Renal pelvis (tissue), 4 donors: ENCODE results near the gene SMG9. TPM values are rescaled to one million over a fixed set of nuclear protein-coding genes. Genes with fewer than 3 reads are reported as not detected.
"Not testable (repeated sequence)": the region's sequence is repeated elsewhere in the genome, so short reads cannot be mapped to it uniquely, and the experiment has no call there.

ENCODE experiments used
- DNase-seq: peaks from one replicate; pipeline ENCODE4 v3.0.0-alpha.2; 2013
- polyA plus RNA-seq, 3 donors: library from polyadenylated mRNA; unstranded; fragments of 120-200 nt; gene quantifications; one replicate each; pipeline ENCODE4 v1.2.1, GENCODE V29; 2013; ENCODE audit not compliant: insufficient read length in 3 of 3

Gene SMG9
- polyA plus RNA-seq, 3 donors = 53.0 to 62.8 (median 57.0) TPM

DNA sequence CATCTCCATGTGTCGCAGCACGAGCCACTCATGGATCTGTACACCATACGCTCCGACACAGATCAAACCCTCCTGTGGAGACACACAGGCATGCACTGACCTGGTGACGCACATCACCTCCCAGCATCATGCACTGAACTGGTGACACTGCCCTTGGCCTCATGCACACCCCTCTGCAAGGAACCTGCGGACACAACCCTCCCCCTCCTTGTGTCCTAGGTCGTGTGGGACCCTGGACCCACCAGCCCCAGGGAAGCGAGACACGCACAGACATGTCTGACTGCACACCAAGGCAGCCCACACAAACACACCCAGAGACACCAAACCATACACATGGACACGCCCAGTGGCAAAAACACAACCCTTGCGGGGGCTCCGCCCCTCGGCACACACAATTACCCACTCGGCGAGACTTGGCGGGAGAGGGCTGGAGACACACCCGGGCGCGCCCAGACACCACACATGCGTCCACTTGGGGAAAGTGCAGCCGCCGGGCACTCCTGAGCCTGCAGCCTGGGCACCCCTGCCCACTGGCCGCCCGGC lies 28.0 kb upstream of the SMG9 start:
- no peak for DNase-seq

DNA sequence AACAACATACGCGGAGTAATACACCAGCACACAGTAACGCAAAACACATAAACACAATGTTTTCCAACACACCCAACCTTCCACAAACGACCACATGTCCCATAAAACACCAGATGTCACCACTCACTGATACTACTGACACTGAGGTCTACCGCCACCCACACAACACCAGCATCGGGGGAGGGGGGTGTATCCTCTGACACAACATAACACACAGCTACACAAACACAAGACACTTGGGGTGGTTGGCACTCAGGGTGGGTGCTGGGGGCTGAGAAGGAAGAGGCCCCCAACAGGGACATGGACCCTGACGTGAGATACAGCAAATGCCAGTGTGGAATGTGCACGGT lies 27.5 kb upstream of the SMG9 start:
- DNase-seq = no peak

GRCh38 chr19:43781630-43782310 lies 27.0 kb upstream of the SMG9 start:
- no peak for DNase-seq

DNA sequence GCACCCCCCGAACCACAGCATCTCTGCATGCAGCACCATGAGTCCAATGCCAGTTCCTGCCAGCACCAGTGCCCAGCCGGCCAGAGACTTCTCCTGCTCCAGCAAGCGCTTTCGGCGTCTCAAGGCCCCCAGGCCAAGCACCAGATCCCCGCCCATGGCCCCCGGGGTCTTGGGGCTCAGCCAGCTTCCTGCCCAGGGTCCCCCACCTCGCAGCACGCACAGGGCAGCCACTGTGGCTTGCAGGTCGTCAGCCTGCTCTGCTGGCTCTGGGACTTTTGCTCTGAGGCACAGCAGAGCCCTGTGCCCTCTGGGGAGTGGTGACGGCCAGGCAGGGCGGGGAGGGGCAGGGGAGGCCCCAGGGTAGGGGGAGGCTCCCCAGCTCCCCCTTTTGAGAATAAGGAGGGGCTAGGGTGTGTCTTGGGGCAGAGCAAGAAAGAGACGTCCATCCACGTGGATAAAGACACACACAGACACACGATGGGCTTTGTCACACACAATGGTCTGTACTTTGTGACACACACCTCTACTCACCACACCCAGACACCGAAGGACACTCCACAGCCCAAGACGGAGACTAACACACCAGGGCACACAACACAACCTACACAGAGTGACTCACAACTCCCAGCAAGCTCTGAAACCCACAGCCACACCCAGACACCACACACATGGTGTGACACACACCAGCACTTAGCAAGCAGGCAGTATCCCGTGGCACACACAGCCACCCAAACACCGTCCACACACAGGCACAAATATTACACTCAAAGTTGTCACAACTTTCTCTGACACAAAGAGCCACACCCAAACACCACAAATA lies 26.2 kb upstream of the SMG9 start, which contains the start of gene KCNN4:
TSS of gene KCNN4 (minus strand) at position 268 of the 820 bp plus-strand sequence. CDS start at position 156, 112 bp downstream.
- no peak for DNase-seq

DNA sequence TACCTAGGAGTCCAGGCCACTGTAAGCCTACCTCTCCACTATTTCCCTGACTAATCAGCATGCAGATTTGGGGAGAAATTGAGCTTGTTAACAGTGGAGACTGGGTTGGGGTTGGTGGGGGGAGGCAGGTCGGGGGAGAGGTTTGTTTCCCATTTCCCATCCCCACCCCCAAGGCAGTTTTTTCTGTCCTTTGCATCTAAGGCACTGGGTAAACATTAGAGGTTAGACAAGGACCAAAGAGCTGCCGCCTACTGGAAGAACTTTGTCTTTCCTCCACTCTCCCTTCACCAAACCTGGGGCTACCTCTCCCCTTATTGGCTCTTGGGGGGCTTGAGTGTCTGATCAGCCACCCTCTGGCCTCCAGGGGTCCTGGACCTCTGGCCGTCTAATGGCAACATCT lies 25.1 kb upstream of the SMG9 start:
- no peak for DNase-seq

DNA sequence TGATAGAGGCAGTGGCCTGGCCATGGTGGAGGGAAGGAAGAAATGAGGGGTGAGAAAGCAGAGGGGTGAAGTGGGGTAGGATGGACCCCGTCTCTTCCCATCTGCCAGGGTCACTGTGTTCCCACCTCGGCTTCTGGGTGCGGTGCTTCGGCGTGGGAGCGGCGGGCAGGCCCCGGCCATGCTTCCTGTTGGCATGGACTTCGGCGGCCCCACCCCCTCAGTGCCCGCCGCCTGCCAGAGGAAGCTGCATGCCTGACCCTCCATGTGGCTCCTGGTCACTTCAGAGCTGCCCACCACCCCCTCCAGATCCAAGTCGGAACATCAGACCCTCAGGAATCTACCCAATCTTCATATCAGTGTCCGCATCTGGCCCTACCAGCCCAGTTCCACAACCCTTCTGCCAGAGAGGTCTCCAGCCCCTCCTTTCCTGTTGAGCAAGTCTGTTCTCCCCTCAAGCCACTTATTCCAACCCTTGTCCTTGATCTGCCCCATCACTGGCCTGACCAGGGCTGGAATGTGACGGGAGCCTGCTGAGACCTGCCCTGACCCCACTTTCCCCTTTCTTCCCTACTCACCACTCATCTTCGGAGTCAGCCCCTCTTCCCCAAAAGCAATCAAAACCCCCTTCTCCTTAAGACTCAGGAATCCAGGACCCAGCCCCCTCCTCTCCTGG lies 24.5 kb upstream of the SMG9 start:
- no peak for DNase-seq

- no peak for DNase-seq
Observed at GRCh38 chr19:43778651-43779050, 23.9 kb upstream of the SMG9 start.

DNA sequence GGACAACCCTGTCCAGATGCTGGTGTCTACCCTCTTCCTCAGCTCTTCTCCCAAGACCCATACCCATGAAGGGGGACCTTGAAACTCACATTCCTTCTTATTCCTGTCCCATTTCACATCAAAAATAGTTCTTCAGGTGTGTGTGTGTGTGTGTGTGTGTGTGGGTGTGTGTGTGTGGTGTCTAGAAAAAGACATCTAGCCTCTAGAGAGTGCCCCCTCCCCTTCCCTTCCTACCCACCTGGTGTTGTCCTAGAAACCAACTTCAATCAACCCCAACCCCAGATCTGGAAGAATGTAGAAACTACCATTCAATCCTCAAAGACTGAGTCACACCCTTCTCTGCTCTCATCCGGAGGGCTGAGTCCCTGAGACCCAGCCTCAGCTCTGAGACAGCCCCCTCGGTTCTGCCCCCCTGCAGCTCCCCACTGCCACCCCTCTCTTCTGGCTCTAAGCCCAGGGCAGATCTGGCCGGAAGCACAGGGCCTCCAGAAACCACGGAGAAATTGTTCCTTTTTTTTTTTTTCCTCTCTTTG lies 22.5 kb upstream of the SMG9 start:
- DNase-seq = no peak

GRCh38 chr19:43776286-43776685 lies 21.5 kb upstream of the SMG9 start:
- no peak for DNase-seq

GRCh38 chr19:43775299-43775890 lies 20.6 kb upstream of the SMG9 start:
- no peak for DNase-seq

DNA sequence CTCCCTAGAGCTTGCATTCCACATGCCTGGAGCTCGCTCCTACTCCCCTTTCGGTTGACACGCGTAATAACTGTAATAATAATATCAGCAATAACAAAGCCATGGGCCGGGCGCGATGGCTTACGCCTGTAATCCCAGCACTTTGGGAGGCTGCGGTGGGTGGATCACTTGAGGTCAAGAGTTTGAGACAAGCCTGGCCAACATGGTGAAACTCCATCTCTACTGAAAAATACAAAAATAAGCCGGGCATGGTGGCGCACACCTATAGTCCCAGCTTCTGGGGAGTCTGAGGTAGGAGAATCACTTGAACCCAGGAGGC lies 20.1 kb upstream of the SMG9 start:
- not testable (repeated sequence) for DNase-seq

- no peak for DNase-seq
Observed at GRCh38 chr19:43774103-43774939, 19.6 kb upstream of the SMG9 start.

- no peak for DNase-seq
Observed at GRCh38 chr19:43773725-43774102, 19.0 kb upstream of the SMG9 start.

DNA sequence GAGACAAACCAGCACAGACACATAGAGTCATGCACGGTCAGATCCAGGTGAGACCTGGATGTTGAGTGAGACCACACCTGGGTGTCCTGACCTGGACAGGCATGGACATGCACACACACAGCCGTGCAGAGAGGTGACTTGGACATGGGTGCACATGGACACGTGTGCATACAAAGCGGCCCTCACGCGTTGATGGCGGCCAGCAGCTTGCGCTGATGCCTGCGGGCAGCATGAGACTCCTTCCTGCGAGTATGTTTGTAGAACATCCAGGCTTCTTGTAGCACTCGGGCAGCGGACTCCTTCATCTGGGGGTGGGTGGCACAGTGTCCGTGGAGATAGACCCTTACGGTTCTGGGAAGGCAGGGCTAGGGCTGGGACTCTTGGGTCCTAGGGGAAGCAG lies 14.5 kb upstream of the SMG9 start:
- no peak for DNase-seq

DNA sequence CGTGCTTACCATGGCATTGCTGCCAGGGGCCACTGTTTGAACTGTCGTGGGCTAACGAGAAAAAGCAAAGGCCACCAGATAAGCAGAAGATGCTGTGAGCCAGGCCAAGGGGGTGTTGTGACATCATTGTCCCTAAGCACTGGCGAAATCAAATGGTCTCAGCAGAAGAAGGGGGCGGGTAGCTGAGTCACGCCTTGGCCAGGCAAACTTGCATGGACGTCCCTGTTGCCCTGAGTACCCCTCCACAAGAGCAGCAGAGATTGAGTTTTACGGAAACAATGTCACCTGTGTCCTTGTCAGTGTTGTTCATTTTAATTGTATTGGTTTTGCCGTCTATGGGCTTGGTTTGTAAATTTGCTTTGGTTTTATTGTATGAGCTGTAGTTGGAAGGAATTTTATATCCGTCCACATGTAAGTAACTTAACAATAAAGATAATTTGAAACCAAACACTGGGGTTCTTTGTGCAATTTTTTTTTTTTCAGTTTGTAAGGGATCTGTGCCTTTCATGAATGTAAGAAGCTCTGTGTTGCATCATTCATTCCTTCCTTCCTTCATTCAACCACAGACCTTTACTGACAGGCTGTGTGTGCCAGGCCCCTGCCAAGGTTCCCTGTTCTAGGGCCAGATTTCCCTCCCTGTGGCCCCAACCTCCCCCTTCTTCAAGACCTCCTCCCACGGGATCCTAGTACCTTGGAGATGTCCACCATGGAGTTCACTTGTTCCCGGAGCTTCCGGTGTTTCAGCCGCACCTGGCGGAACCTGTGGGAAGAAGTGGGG lies 13.7 kb upstream of the SMG9 start:
- no peak for DNase-seq

DNA sequence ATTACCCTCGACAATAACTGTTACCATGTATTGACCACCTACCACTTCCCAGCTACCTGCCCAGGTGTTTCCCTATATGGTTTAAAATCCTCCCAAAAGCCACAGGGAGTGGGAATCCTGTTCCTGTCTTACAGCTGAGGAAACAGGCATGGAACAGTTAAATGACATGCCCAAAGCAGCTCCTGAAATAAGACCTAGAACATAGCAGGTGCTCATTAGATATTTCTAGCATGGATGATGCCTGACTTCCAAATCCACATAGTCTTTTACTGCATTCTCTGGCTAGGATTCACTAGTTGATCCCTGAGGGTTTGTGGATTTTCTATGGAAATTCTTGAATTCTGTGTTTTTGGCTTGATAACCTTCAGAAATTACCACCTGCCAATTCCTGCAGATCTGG lies 13.1 kb upstream of the SMG9 start:
- DNase-seq = no peak

DNA sequence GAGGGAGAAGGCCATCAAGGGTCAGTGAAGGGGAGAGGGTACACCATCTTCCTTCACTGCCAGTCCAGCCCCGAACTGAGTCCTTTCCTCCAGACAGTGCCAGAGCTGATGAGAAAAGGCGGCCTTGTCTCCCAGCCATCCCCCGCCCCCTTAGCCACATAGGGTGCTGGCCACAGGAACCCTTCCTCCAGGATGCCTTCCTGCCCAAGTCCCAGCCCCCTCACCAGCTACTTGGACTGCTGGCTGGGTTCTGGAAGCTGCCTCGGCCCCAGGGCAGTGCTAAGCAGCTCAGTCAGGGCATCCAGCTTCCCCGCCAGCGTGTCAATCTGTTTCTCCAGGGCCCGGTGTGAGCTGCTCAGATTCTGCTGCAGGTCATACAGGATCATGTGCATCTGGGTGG lies 12.6 kb upstream of the SMG9 start:
- DNase-seq = no peak

- DNase-seq = no peak
Observed at GRCh38 chr19:43766755-43767043, 11.9 kb upstream of the SMG9 start.

- DNase-seq = no peak
Observed at GRCh38 chr19:43765109-43765876, 10.5 kb upstream of the SMG9 start.

DNA sequence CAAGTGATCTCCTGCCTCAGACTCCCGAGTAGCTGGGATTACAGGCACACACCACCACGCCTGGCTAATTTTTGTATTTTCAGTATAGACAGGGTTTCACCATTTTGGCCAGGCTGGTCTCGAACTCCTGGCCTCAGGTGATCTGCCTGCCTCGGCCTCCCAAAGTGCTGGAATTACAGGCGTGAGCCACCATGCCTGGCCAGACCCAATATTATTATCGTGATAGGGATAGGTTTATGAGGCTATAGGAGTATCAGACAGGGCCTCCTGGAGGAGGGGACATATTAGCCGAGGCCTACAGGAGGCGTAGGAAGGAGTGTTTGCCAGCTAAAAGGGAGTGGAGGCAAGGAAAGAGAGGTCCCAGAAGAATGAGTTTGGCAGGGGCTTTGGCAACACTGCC lies 9.9 kb upstream of the SMG9 start:
- not testable (repeated sequence) for DNase-seq
